OCI-LY1 (cell line): ENCODE measurements around the gene HSF5.

Experiments
- CTCF ChIP-seq: fragments of 200-600 bp; sonication (generic), shearing (Covaris generic); IDR thresholded peaks from 2 replicates; pipeline ENCODE4 v1.5.1; 2017; ENCODE audit warnings: mild to moderate bottlenecking, antibody characterized with exemption, low read length, moderate library complexity, mixed read lengths
- EZH2 ChIP-seq: fragments of 200-600 bp; sonication (generic), shearing (Covaris generic); IDR thresholded peaks from 2 replicates; pipeline ENCODE4 v1.8.0; 2017; ENCODE audit warnings: borderline replicate concordance, mixed run types, mild to moderate bottlenecking, antibody characterized with exemption, low read length, moderate library complexity, mixed read lengths

DNA sequence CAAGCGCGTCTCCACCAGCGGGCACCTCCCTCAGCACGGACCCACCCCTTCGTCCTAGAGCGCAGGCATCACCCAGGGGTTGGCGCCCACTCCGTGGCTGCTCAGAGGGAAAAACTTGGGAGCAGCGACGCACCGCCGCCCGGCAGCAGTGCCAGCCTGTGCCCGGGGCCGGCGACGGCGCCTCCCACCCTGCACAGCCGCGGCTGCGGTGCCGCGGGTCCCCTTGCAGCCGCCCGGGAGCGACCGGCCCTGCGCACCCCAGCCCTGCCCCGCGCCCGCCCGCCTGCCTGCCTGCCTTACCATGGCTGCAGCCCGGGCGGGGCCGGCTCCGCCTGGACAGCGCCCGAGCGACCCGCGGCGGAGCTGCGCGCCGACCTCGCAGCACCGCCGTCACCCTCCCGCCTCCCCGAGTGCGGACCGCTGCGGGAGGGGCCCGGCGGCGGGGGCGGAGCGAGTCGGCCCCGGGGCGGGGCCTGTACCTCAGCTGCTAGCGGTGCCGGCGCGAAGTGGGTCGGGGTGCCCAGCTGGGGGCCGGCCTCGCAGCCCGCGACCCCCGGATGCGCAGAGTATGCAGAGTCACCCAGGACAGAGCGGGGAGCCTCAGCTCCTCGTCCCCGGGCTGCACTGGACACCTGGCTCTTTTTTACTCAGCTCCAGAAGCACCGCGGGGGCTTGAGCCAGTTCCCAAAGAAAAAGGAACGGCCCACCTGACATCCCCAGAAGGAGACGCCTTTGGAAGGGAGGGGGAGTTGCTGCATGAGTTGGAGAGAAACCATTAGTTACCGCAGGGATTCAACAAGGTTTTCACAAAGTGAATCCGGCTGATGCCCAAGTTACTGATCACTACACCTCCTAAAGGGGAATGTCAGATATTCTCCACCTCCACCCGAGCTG is 43.7 kb upstream of the HSF5 start:
- TF ChIP-seq CTCF: no peak
- no peak for TF ChIP-seq EZH2
